ENCODE measurements around the gene MYCT1. TPM values are rescaled to one million over a fixed set of nuclear protein-coding genes. Genes with fewer than 3 reads are reported as not detected.

MYCT1 gene
- total and polyA plus RNA-seq, 2 of the 8 experiments (the other 6 are each of a cell fraction or from before 2014, with no cell fraction given) = 0.39 to 3.3 TPM

GRCh38 chr6:152701863-152702401 lies 4.2 kb downstream of the MYCT1 start:
- Histone ChIP-seq H3K56ac (replicated peaks; ENCODE audit: insufficient read length, low read depth, low read length) (no peak overlapping the region), H3K36me3 (ENCODE audit: control insufficient read depth in 2 of 4, insufficient read depth in 4 of 4, low read length in 3 of 4) (no peaks in the 10 kb centered on the region), H2BK5ac (ENCODE audit: low read depth, low read length) (no peak overlapping the region), H4K8ac (ENCODE audit: extremely low read depth, insufficient read depth, low read length) (no peak overlapping the region), H3K27me3 (replicated peaks in 1 of 4; ENCODE audit: control insufficient read depth in 3 of 4, extremely low read depth in 1 of 4, insufficient read depth in 3 of 4, low read length in 3 of 4) (peaks cover 0 to 1% (median 0%) of the 10 kb centered on the region in 4 experiments; a peak in 1 of 7 replicates), H3K4ac (replicated peaks; ENCODE audit: insufficient read length, low read depth, low read length) (no peak overlapping the region), H3K79me1 (ENCODE audit: low read depth, low read length) (no peaks in the 10 kb centered on the region), H2BK120ac (replicated peaks; ENCODE audit: low read depth, low read length) (no peak overlapping the region), H2AFZ (ENCODE audit: low read length) (no peak overlapping the region), H3K27ac (ENCODE audit: low read depth, low read length) (no peak overlapping the region), H2BK15ac (ENCODE audit: low read length) (no peak overlapping the region), H4K91ac (replicated peaks; ENCODE audit: insufficient read length, low read length) (no peak overlapping the region), H2AK5ac (ENCODE audit: low read depth, low read length) (no peak overlapping the region), H3K23ac (ENCODE audit: insufficient read length) (no peak overlapping the region), H3K14ac (ENCODE audit: insufficient read length) (no peak overlapping the region), H4K20me1 (replicated peaks in 1 of 2; ENCODE audit: control insufficient read depth in 1 of 2, insufficient read depth in 2 of 2, low read length in 2 of 2) (no peaks in the 10 kb centered on the region), H3K9ac (replicated peaks in 1 of 4; ENCODE audit: extremely low read depth in 1 of 4, low read depth in 3 of 4, low read length in 3 of 4) (no peak overlapping the region), H3K23me2 (ENCODE audit: low read depth, low read length) (no peaks in the 10 kb centered on the region), H2BK12ac (ENCODE audit: low read depth, low read length) (no peak overlapping the region), H3K4me3 (ENCODE audit: extremely low read depth in 1 of 4, insufficient read depth in 2 of 4, low read depth in 3 of 4, low read length in 4 of 4) (no peak overlapping the region), H3K4me2 (ENCODE audit: insufficient read depth in 1 of 2, low read depth in 2 of 2, low read length in 2 of 2) (no peak overlapping the region), H3K79me2 (ENCODE audit: control insufficient read depth in 1 of 2, insufficient read depth in 2 of 2, low read length in 2 of 2) (no peaks in the 10 kb centered on the region), H2BK20ac (ENCODE audit: low read length) (no peak overlapping the region), H3K4me1 (replicated peaks in 1 of 4; ENCODE audit: control insufficient read depth in 3 of 4, insufficient read depth in 4 of 4, low read length in 3 of 4) (no peaks in the 10 kb centered on the region), H3K9me3 (ENCODE audit: insufficient read depth in 2 of 2, low read depth in 1 of 2, low read length in 1 of 2) (no peaks in the 10 kb centered on the region), H3K18ac (ENCODE audit: extremely low read depth, low read length) (no peak overlapping the region), H4K5ac (ENCODE audit: insufficient read length, low read depth, low read length) (no peak overlapping the region)
- ChIA-PET POLR2A (ENCODE audit: partially characterized antibody) (interaction anchor here (0.9 kb wide), 1 partner anchor 16 kb away, joined by 3 read pairs; no protein-coding TSS in a partner anchor), CTCF (ENCODE audit: partially characterized antibody) (interaction anchor here (0.6 to 3.6 kb wide), 18 partner anchors 12 to 400 kb away, joined by 3 to 21 read pairs (median 3); no protein-coding TSS in a partner anchor)
- 87% methylated on average over 4 of the region's 4 CpGs; no CpG with 5 or more reads in 1 of the 2 experiments for WGBS, 2 experiments (ENCODE audit: extremely low coverage in 1 of 2, insufficient coverage in 1 of 2, insufficient read length in 1 of 2, insufficient replicate concordance in 2 of 2, low coverage in 1 of 2, low lambda C conversion rate in 2 of 2, missing lambda C conversion rate in 1 of 2)
- DNase-seq (ENCODE audit: low read depth in 1 of 2, low spot score in 2 of 2) (no peak), FAIRE-seq (no peak)
- TF ChIP-seq FOSL1 (IDR thresholded peaks at IDR 0.05; ENCODE audit: insufficient read depth, low read depth, low read length) (no peak), CEBPB (IDR thresholded peaks at IDR 0.05; ENCODE audit: low read depth, low read length) (no peak), SUZ12 (IDR thresholded peaks at IDR 0.05; ENCODE audit: low read length) (no peak)
